ENCODE measurements around the gene SIK3. TPM values are rescaled to one million over a fixed set of nuclear protein-coding genes. Genes with fewer than 3 reads are reported as not detected.

Gene SIK3
- total RNA-seq, 1 experiment from 2014 or later = 33.3 TPM

- intact Hi-C loops (cut with micrococcal nuclease) = no loop called here
- H3K36me3 Mint-ChIP-seq (ENCODE audit: insufficient read depth, unreplicated experiment) = peaks cover 38% of the 10 kb centered on the region
- no peaks in the 10 kb centered on the region for H3K9me3 Mint-ChIP-seq (ENCODE audit: unreplicated experiment)
- H3K4me1 Mint-ChIP-seq (ENCODE audit: insufficient read depth, unreplicated experiment) = no peaks in the 10 kb centered on the region
- no peaks in the 10 kb centered on the region for H3K27me3 Mint-ChIP-seq (ENCODE audit: insufficient read depth, unreplicated experiment)
- no peak overlapping the region for H3K27ac Mint-ChIP-seq (ENCODE audit: low read depth, unreplicated experiment)
- POLR2A ChIA-PET = interaction anchor here (0.6 kb wide), 1 partner anchor 168 kb away, joined by 4 read pairs; no protein-coding TSS in a partner anchor
- no TSS peak for BruUV-seq (replicated peaks)
- CTCF ChIA-PET = interaction anchor here (0.5 to 1.2 kb wide), 3 partner anchors 52 to 502 kb away, joined by 3 to 4 read pairs (median 3); no protein-coding TSS in a partner anchor
- TF ChIP-seq CTCF (IDR thresholded peaks at IDR 0.05; ENCODE audit: unreplicated experiment) = no peak
- no peak overlapping the region for H3K4me3 Mint-ChIP-seq (ENCODE audit: unreplicated experiment)
- no peak for DNase-seq (ENCODE audit: unreplicated experiment)
Observed at GRCh38 chr11:116842909-116843308, 255.3 kb downstream of the SIK3 start.

GRCh38 chr11:116842117-116842516 lies 256.1 kb downstream of the SIK3 start:
- BruUV-seq (replicated peaks) = no TSS peak
- CTCF ChIA-PET = interaction anchor here (1.1 to 1.2 kb wide), 2 partner anchors 12 to 503 kb away, joined by 4 read pairs; no protein-coding TSS in a partner anchor
- Mint-ChIP-seq H3K36me3 (ENCODE audit: insufficient read depth, unreplicated experiment) (peaks cover 31% of the 10 kb centered on the region), H3K27ac (ENCODE audit: low read depth, unreplicated experiment) (no peak overlapping the region), H3K27me3 (ENCODE audit: insufficient read depth, unreplicated experiment) (no peaks in the 10 kb centered on the region), H3K4me1 (ENCODE audit: insufficient read depth, unreplicated experiment) (no peaks in the 10 kb centered on the region), H3K9me3 (ENCODE audit: unreplicated experiment) (no peaks in the 10 kb centered on the region), H3K4me3 (ENCODE audit: unreplicated experiment) (no peak overlapping the region)
- TF ChIP-seq CTCF (IDR thresholded peaks at IDR 0.05; ENCODE audit: unreplicated experiment) = no peak
- no peak for DNase-seq (ENCODE audit: unreplicated experiment)
- POLR2A ChIA-PET = interaction anchor here (0.6 kb wide), 1 partner anchor 1833 kb away, joined by 3 read pairs; no protein-coding TSS in a partner anchor
- intact Hi-C loops (cut with micrococcal nuclease) = no loop called here

- POLR2A ChIA-PET = no interaction called here
- peaks cover 21% of the 10 kb centered on the region for H3K36me3 Mint-ChIP-seq (ENCODE audit: insufficient read depth, unreplicated experiment)
- H3K27me3 Mint-ChIP-seq (ENCODE audit: insufficient read depth, unreplicated experiment) = no peaks in the 10 kb centered on the region
- CTCF ChIA-PET = interaction anchor here (1.2 to 1.5 kb wide), 2 partner anchors 40 to 51 kb away, joined by 3 to 4 read pairs; no protein-coding TSS in a partner anchor
- TF ChIP-seq CTCF (IDR thresholded peaks at IDR 0.05; ENCODE audit: unreplicated experiment) = no peak
- no peak overlapping the region for H3K27ac Mint-ChIP-seq (ENCODE audit: low read depth, unreplicated experiment)
- intact Hi-C loops (cut with micrococcal nuclease) = no loop called here
- no peak overlapping the region for H3K4me3 Mint-ChIP-seq (ENCODE audit: unreplicated experiment)
- no TSS peak for BruUV-seq (replicated peaks)
- H3K9me3 Mint-ChIP-seq (ENCODE audit: unreplicated experiment) = no peaks in the 10 kb centered on the region
- H3K4me1 Mint-ChIP-seq (ENCODE audit: insufficient read depth, unreplicated experiment) = no peaks in the 10 kb centered on the region
- no peak for DNase-seq (ENCODE audit: unreplicated experiment)
Observed at GRCh38 chr11:116840746-116841296, 257.4 kb downstream of the SIK3 start.

- CTCF ChIA-PET = interaction anchor here (1.2 to 1.5 kb wide), 2 partner anchors 40 to 50 kb away, joined by 3 to 4 read pairs; no protein-coding TSS in a partner anchor
- no peaks in the 10 kb centered on the region for H3K27me3 Mint-ChIP-seq (ENCODE audit: insufficient read depth, unreplicated experiment)
- no peak overlapping the region for H3K27ac Mint-ChIP-seq (ENCODE audit: low read depth, unreplicated experiment)
- no peaks in the 10 kb centered on the region for H3K9me3 Mint-ChIP-seq (ENCODE audit: unreplicated experiment)
- TF ChIP-seq CTCF (IDR thresholded peaks at IDR 0.05; ENCODE audit: unreplicated experiment) = no peak
- intact Hi-C loops (cut with micrococcal nuclease) = no loop called here
- peak; percentile 18 for DNase-seq (ENCODE audit: unreplicated experiment)
- no TSS peak for BruUV-seq (replicated peaks)
- H3K4me3 Mint-ChIP-seq (ENCODE audit: unreplicated experiment) = no peak overlapping the region
- no peaks in the 10 kb centered on the region for H3K4me1 Mint-ChIP-seq (ENCODE audit: insufficient read depth, unreplicated experiment)
- POLR2A ChIA-PET = no interaction called here
- H3K36me3 Mint-ChIP-seq (ENCODE audit: insufficient read depth, unreplicated experiment) = peaks cover 19% of the 10 kb centered on the region
Observed at GRCh38 chr11:116840224-116840745, 257.9 kb downstream of the SIK3 start.
